ENCODE measurements around the gene CRYBG1.

DNA sequence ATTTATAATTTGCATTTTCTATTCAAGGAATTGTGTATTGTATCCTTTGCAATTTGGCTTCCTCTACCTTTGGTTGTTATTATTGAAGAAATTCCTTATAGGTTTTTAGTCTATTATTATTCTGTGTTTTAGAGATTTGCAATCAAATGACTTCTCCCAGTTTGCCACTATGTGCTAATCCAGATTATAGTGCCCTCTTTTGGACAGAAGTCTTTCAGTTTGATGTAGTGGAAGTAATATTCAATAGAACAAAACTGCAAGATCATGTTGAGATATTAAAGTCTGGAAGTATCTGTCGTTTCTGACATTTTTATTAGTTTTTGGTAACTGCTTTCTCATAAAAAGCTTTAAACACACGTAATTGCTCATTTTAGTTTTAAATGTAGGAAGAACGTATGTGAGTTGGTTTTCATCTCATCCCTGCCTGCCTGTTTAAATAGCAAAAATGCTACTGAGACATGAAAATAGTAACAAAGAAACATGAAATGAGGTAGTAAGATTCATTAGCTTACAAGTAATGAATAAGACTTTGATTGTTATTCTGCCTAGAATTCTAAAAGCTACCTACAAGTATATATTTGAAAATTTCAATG is 195.9 kb downstream of the CRYBG1 start:
- TF ChIP-seq POLR2A (IDR thresholded peaks at IDR 0.05; ENCODE audit: low read depth, low read length), result no peak
- no peak for TF ChIP-seq POLR2AphosphoS5 (IDR thresholded peaks at IDR 0.05; ENCODE audit: low read depth, low read length)
- no peak for TF ChIP-seq TAF1 (IDR thresholded peaks at IDR 0.05; ENCODE audit: low read depth, low read length)
- no peak for TF ChIP-seq PAX5 (IDR thresholded peaks at IDR 0.05; ENCODE audit: insufficient read depth, low read length, severe bottlenecking)
